GM12878 (cell line): ENCODE measurements around the gene JKAMP. TPM values are rescaled to one million over a fixed set of nuclear protein-coding genes. Genes with fewer than 3 reads are reported as not detected.

Source experiments
- ETV6 ChIP-seq, 2 experiments: fragments of 450-650 bp in 1 of 2; IDR thresholded peaks in 1 of 2; conservative IDR thresholded peaks in 1 of 2; 2 replicates each; pipeline ENCODE4 v1.6.1; 2014; ENCODE audit warnings: antibody characterized with exemption in 1 of 2, borderline replicate concordance in 1 of 2, low read depth in 1 of 2, mild to moderate bottlenecking in 1 of 2, moderate library complexity in 1 of 2
- FOXM1 ChIP-seq: IDR thresholded peaks from 2 replicates; pipeline ENCODE4 v1.6.1; 2012; ENCODE audit warnings: low read depth, mild to moderate bottlenecking, inconsistent platforms, low read length, moderate library complexity
- SRF ChIP-seq, 2 experiments: IDR thresholded peaks; 2 replicates each; pipeline ENCODE4 v1.6.1; 2011; ENCODE audit warnings: low read depth in 2 of 2, low read length in 2 of 2, mild to moderate bottlenecking in 1 of 2, moderate library complexity in 1 of 2
- ZZZ3 ChIP-seq: IDR thresholded peaks from 2 replicates; pipeline ENCODE4 v1.6.1; 2011; ENCODE audit warnings: low read depth; ENCODE audit not compliant: control insufficient read depth, insufficient read length
- polyA plus RNA-seq, 11 experiments: library from polyadenylated mRNA; depleted of rRNA in 4 of 11; unstranded in 6 of 11; stranded (reverse) in 5 of 11; fragments of >200 nt; fragmentation: Nextera tagmentation in 4 of 11; fragmentation: Illumina TruSeq in 1 of 11; extraction: Ambion mirVana in 4 of 11; extraction: Trizol in 1 of 11; gene quantifications; 1 replicate in 1 of 11; 2 replicates in 10 of 11; pipeline versions ENCODE4 v1.2.1 to v1.2.3, GENCODE V29; 2011 to 2016; ENCODE audit warnings: inconsistent platforms in 2 of 11, missing spikeins in 2 of 11, low read depth in 1 of 11
- total RNA-seq, 4 experiments: library from RNA; depleted of rRNA in 3 of 4; stranded (reverse); fragments of >200 nt in 3 of 4; fragmentation: Illumina TruSeq in 1 of 4; extraction: Trizol in 1 of 4; gene quantifications; 2 replicates each; pipeline versions ENCODE4 v1.2.1 to v1.2.3, GENCODE V29; 2013 to 2021
- TF ChIP-seq, protein P1 (sequence below): fragments of 450-650 bp; IDR thresholded peaks from 2 replicates; pipeline ENCODE4 v1.6.1; 2018; ENCODE audit warnings: borderline replicate concordance, mild to moderate bottlenecking; ENCODE audit not compliant: partially characterized antibody
- TF ChIP-seq, protein P2 (sequence below): IDR thresholded peaks from 2 replicates; pipeline ENCODE4 v1.6.1; 2011; ENCODE audit warnings: low read depth, low read length, improper control_type of control experiment, borderline replicate concordance
- TF ChIP-seq, protein P3 (sequence below): IDR thresholded peaks from 2 replicates; pipeline ENCODE4 v1.6.1; 2011; ENCODE audit warnings: mild to moderate bottlenecking, low read depth, low read length, moderate library complexity; ENCODE audit not compliant: insufficient replicate concordance

The JKAMP gene
- total and polyA plus RNA-seq, 10 of the 15 experiments (the other 5 are each of a cell fraction or from before 2014, with no cell fraction given) = 18.2 to 129 (median 46.6) TPM

DNA sequence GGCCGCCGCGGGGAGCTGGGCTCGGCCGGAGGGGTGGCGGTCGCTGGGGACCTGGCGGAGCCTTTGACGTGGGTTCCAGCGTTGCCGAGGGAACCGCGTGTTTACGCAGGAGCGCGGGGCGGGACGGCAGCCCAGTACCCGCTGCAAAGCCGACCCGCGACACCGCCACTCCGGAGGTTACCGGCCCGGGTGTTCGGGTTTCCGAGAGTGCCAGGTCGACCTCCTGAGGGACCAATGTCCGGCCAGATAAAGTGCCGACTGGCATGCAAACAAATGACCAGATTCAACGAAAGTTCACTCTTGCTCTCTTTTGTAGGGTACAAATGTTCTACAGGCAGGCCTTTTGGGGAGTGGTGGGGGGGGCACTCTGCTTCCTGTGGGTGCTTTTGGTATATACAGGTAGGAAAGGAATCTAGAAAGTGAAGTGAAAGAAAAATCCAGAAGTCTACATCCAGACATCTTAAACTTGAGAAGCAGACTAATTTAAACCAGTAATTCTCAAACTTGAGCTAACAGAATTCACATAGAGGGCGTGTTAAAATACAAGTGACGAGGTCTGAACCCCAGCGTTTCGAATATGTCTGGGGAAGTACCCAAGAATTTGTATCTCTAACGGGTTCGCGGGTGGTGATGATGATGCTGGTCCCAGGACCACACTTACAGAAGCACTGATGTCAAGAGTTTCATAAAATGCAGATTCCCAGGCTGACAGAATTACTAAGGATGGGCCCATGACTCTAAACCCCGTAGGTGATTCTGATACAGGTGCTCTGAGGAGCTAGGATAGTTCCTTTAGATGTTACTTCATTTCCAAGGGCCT lies 18.8 kb upstream of the JKAMP start, which contains the start of gene GPR135 (continued):
- TF ChIP-seq, protein P1, sequence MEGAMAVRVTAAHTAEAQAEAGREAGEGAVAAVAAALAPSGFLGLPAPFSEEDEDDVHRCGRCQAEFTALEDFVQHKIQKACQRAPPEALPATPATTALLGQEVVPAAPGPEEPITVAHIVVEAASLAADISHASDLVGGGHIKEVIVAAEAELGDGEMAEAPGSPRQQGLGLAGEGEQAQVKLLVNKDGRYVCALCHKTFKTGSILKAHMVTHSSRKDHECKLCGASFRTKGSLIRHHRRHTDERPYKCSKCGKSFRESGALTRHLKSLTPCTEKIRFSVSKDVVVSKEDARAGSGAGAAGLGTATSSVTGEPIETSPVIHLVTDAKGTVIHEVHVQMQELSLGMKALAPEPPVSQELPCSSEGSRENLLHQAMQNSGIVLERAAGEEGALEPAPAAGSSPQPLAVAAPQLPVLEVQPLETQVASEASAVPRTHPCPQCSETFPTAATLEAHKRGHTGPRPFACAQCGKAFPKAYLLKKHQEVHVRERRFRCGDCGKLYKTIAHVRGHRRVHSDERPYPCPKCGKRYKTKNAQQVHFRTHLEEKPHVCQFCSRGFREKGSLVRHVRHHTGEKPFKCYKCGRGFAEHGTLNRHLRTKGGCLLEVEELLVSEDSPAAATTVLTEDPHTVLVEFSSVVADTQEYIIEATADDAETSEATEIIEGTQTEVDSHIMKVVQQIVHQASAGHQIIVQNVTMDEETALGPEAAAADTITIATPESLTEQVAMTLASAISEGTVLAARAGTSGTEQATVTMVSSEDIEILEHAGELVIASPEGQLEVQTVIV = no peak
- TF ChIP-seq, protein P2, sequence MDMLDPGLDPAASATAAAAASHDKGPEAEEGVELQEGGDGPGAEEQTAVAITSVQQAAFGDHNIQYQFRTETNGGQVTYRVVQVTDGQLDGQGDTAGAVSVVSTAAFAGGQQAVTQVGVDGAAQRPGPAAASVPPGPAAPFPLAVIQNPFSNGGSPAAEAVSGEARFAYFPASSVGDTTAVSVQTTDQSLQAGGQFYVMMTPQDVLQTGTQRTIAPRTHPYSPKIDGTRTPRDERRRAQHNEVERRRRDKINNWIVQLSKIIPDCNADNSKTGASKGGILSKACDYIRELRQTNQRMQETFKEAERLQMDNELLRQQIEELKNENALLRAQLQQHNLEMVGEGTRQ = no peak
- TF ChIP-seq, protein P3, sequence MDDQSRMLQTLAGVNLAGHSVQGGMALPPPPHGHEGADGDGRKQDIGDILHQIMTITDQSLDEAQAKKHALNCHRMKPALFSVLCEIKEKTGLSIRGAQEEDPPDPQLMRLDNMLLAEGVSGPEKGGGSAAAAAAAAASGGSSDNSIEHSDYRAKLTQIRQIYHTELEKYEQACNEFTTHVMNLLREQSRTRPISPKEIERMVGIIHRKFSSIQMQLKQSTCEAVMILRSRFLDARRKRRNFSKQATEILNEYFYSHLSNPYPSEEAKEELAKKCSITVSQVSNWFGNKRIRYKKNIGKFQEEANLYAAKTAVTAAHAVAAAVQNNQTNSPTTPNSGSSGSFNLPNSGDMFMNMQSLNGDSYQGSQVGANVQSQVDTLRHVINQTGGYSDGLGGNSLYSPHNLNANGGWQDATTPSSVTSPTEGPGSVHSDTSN = no peak
- no peak for TF ChIP-seq ZZZ3
- no peak for TF ChIP-seq FOXM1
- no peak for TF ChIP-seq ETV6 (conservative IDR thresholded peaks at IDR 0.05 in 1 of 2, IDR thresholded peaks at IDR 0.05 in 1 of 2; ENCODE audit: borderline replicate concordance in 1 of 2, low read depth in 1 of 2)
- TF ChIP-seq SRF (IDR thresholded peaks at IDR 0.05; ENCODE audit: low read depth in 2 of 2, low read length in 2 of 2) = no peak
